ENCODE measurements around the gene TRIM44.

DNA sequence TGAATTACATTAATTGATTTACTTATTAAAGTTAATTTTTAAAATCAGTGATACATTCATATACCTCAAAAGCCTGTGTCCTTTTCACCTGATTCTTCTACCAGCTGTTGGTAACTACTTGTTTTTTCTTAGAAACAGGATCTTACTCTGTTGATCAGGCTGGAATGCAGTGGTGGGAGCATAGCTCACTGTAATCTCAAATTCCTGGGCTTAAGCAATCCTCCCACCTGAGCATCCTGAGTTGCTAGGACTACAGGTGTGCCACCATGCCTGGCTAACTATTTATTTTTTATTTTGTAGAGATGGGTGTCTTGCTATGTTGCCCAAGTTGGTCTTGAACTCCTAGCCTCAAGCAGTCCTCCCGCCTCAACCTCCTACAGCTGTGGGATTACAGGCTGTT is 4.7 kb downstream of the TRIM44 start:
- TF ChIP-seq, protein P1, sequence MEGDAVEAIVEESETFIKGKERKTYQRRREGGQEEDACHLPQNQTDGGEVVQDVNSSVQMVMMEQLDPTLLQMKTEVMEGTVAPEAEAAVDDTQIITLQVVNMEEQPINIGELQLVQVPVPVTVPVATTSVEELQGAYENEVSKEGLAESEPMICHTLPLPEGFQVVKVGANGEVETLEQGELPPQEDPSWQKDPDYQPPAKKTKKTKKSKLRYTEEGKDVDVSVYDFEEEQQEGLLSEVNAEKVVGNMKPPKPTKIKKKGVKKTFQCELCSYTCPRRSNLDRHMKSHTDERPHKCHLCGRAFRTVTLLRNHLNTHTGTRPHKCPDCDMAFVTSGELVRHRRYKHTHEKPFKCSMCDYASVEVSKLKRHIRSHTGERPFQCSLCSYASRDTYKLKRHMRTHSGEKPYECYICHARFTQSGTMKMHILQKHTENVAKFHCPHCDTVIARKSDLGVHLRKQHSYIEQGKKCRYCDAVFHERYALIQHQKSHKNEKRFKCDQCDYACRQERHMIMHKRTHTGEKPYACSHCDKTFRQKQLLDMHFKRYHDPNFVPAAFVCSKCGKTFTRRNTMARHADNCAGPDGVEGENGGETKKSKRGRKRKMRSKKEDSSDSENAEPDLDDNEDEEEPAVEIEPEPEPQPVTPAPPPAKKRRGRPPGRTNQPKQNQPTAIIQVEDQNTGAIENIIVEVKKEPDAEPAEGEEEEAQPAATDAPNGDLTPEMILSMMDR (IDR thresholded peaks at IDR 0.05): no peak
- TF ChIP-seq POLR2A (IDR thresholded peaks at IDR 0.05): no peak

All from testis (tissue), 2 donors.